HCT116 (cell line): Measurements from ENCODE around the gene TMEM26.

Source experiments
- CTCF ChIP-seq, 3 experiments: fragments of 200-600 bp in 1 of 3; sonication (generic) in 1 of 3; IDR thresholded peaks in 2 of 3; conservative IDR thresholded peaks in 1 of 3; 2 replicates each; pipeline ENCODE4 v1.5.1; 2012 to 2017; ENCODE audit warnings: low read depth in 2 of 3, low read length in 2 of 3, antibody characterized with exemption in 1 of 3, borderline replicate concordance in 1 of 3, control low read depth in 1 of 3, mild to moderate bottlenecking in 1 of 3, mixed read lengths in 1 of 3, mixed run types in 1 of 3, moderate library complexity in 1 of 3; ENCODE audit not compliant: insufficient read depth in 1 of 3
- EGR1 ChIP-seq: IDR thresholded peaks from 2 replicates; pipeline ENCODE4 v1.6.1; 2012; ENCODE audit warnings: low read depth
- ELF1 ChIP-seq: IDR thresholded peaks from 2 replicates; pipeline ENCODE4 v1.6.1; 2012; ENCODE audit warnings: low read depth, borderline replicate concordance
- EZH2 ChIP-seq: fragments of 200-600 bp; sonication (generic); IDR thresholded peaks from 2 replicates; pipeline ENCODE4 v1.6.1; 2017; ENCODE audit warnings: antibody characterized with exemption, mixed run types
- EZH2phosphoT487 ChIP-seq: fragments of 200-600 bp; IDR thresholded peaks from 2 replicates; pipeline ENCODE4 v1.6.1; 2018; ENCODE audit warnings: antibody characterized with exemption, borderline replicate concordance
- POLR2A ChIP-seq: IDR thresholded peaks from 2 replicates; pipeline ENCODE4 v1.7.0; 2011; ENCODE audit warnings: borderline replicate concordance; ENCODE audit not compliant: insufficient read depth, insufficient read length; ENCODE audit errors: extremely low read depth
- RAD21 ChIP-seq: IDR thresholded peaks from 2 replicates; pipeline ENCODE4 v1.6.1; 2012; ENCODE audit warnings: low read depth, mild to moderate bottlenecking
- REST ChIP-seq: IDR thresholded peaks from 2 replicates; pipeline ENCODE4 v1.6.1; 2012; ENCODE audit warnings: low read depth
- SIN3A ChIP-seq: IDR thresholded peaks from 2 replicates; pipeline ENCODE4 v1.6.1; 2012; ENCODE audit warnings: low read depth
- SP1 ChIP-seq: IDR thresholded peaks from 2 replicates; pipeline ENCODE4 v1.6.1; 2012; ENCODE audit warnings: low read depth
- ZBTB33 ChIP-seq: IDR thresholded peaks from 2 replicates; pipeline ENCODE4 v1.6.1; 2011; ENCODE audit warnings: mild to moderate bottlenecking, low read length, moderate library complexity; ENCODE audit not compliant: insufficient replicate concordance; ENCODE audit errors: extremely low read depth
- ZFX ChIP-seq: fragments of 450-650 bp; IDR thresholded peaks from 2 replicates; pipeline ENCODE4 v1.6.1; 2017

- TF ChIP-seq RAD21 (no peak), REST (no peak), POLR2A (no peak), ELF1 (no peak), CTCF (IDR thresholded peaks at IDR 0.05 in 2 of 3, conservative IDR thresholded peaks at IDR 0.05 in 1 of 3; ENCODE audit: borderline replicate concordance in 1 of 3, insufficient read depth in 1 of 3, low read depth in 2 of 3, low read length in 2 of 3) (peak in 1 of 3 experiments; percentile 18; a peak in 1 of 6 replicates), EGR1 (no peak), EZH2phosphoT487 (no peak), ZBTB33 (no peak), SIN3A (no peak), SP1 (no peak), ZFX (no peak), EZH2 (no peak)
These were observed 52.7 kb downstream of the TMEM26 start for GRCh38 chr10:61400524-61400923.
